Astrocyte (in vitro differentiated cells and primary cell): ENCODE results near the gene SEMA3A. TPM values are rescaled to one million over a fixed set of nuclear protein-coding genes. Genes with fewer than 3 reads are reported as not detected.

Experiments used
- DNase-seq: peaks from one replicate; pipeline ENCODE4 v3.0.0-alpha.2; 2010; ENCODE audit warnings: low read depth
- FAIRE-seq: peaks from 2 replicates; lab custom pipeline; 2011; peaks lifted over from hg19 to GRCh38; lab: Jason Lieb, UNC
- H2AFZ ChIP-seq: 2 replicates; pipeline ENCODE4 v1.6.0; 2012; ENCODE audit warnings: low read depth, low read length, inconsistent platforms
- H3K27ac ChIP-seq: 2 replicates; pipeline ENCODE4 v1.5.1; 2011; ENCODE audit warnings: low read depth, low read length, inconsistent platforms
- H3K27me3 ChIP-seq: 2 replicates; pipeline ENCODE4 v1.6.0; 2011; ENCODE audit warnings: low read length, inconsistent platforms; ENCODE audit not compliant: insufficient read depth
- H3K36me3 ChIP-seq: 2 replicates; pipeline ENCODE4 v1.5.1; 2011; ENCODE audit warnings: low read length, inconsistent platforms; ENCODE audit not compliant: insufficient read depth
- H3K4me1 ChIP-seq: 2 replicates; pipeline ENCODE4 v1.5.1; 2011; ENCODE audit warnings: low read length, inconsistent platforms; ENCODE audit not compliant: insufficient read depth
- H3K4me2 ChIP-seq: 2 replicates; pipeline ENCODE4 v1.6.0; 2012; ENCODE audit warnings: low read length, inconsistent platforms
- H3K4me3 ChIP-seq: 2 replicates; pipeline ENCODE4 v1.5.1; 2011; ENCODE audit warnings: low read depth, mild to moderate bottlenecking, low read length, inconsistent platforms; ENCODE audit not compliant: insufficient read depth
- H3K79me2 ChIP-seq: 2 replicates; pipeline ENCODE4 v1.6.0; 2012; ENCODE audit warnings: mild to moderate bottlenecking, low read length, inconsistent platforms; ENCODE audit not compliant: insufficient read depth
- H3K9ac ChIP-seq: 2 replicates; pipeline ENCODE4 v1.6.0; 2012; ENCODE audit warnings: mild to moderate bottlenecking, low read length, inconsistent platforms
- H3K9me3 ChIP-seq: 2 replicates; pipeline ENCODE4 v1.5.1; 2012; ENCODE audit warnings: low read depth, mild to moderate bottlenecking, low read length, inconsistent platforms; ENCODE audit not compliant: insufficient read depth
- H4K20me1 ChIP-seq: 2 replicates; pipeline ENCODE4 v1.6.0; 2012; ENCODE audit warnings: low read length, inconsistent platforms; ENCODE audit not compliant: insufficient read depth
- H3K27ac Mint-ChIP-seq: one replicate; pipeline ENCODE4 v1.8.0; 2021; ENCODE audit warnings: mild to moderate bottlenecking, mixed read lengths; ENCODE audit not compliant: unreplicated experiment
- H3K27me3 Mint-ChIP-seq: one replicate; pipeline ENCODE4 v1.8.0; 2021; ENCODE audit warnings: low read depth, mixed read lengths; ENCODE audit not compliant: unreplicated experiment
- H3K36me3 Mint-ChIP-seq: one replicate; pipeline ENCODE4 v1.8.0; 2021; ENCODE audit warnings: low read depth, mixed read lengths; ENCODE audit not compliant: unreplicated experiment
- H3K4me1 Mint-ChIP-seq: one replicate; pipeline ENCODE4 v1.8.0; 2021; ENCODE audit warnings: low read depth, mixed read lengths; ENCODE audit not compliant: unreplicated experiment
- H3K4me3 Mint-ChIP-seq: one replicate; pipeline ENCODE4 v1.8.0; 2021; ENCODE audit warnings: mild to moderate bottlenecking, moderate library complexity, mixed read lengths; ENCODE audit not compliant: unreplicated experiment
- H3K9me3 Mint-ChIP-seq: one replicate; pipeline ENCODE4 v1.8.0; 2021; ENCODE audit warnings: mild to moderate bottlenecking, mixed read lengths; ENCODE audit not compliant: unreplicated experiment
- EZH2 ChIP-seq: IDR thresholded peaks from 2 replicates; pipeline ENCODE4 v1.6.1; 2012; ENCODE audit warnings: mild to moderate bottlenecking, low read length, inconsistent platforms; ENCODE audit not compliant: insufficient read depth
- total RNA-seq: library from RNA; stranded (reverse); gene quantifications from 2 replicates; pipeline ENCODE4 v1.2.1, GENCODE V29; 2021
- TF ChIP-seq, protein P1 (sequence below): IDR thresholded peaks from 2 replicates; pipeline ENCODE4 v1.5.1; 2011; ENCODE audit warnings: low read depth, mild to moderate bottlenecking, inconsistent platforms, low read length, moderate library complexity; ENCODE audit not compliant: insufficient read depth

The SEMA3A gene
- total RNA-seq, 1 donor from 2014 or later: 31.3 TPM

DNA sequence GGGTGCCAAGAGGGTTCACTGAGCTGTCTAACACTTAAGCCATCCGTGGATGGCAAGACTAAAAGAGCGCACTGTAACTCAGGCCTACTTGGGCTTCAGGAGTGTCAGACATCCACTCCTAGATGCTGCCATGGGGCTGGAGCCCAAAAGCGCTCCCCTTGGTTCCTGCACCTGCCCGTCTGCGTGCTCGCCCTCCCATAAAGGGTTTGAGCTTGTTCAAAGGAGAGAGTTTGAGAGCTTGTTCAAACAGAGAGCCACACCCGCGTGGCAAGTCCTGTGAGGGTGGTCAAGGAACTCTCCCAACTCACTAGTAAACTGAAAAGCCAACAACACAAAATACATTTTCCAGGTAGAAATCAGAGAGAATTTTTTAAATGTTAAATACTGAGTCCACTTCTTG is 256.7 kb downstream of the SEMA3A start:
- no peak for FAIRE-seq
- Histone ChIP-seq H3K9me3 (no peaks in the 10 kb centered on the region), H3K27ac (no peak overlapping the region), H3K27me3 (no peaks in the 10 kb centered on the region), H3K4me3 (no peak overlapping the region), H3K4me2 (no peak overlapping the region), H3K9ac (no peak overlapping the region), H2AFZ (no peak overlapping the region), H3K4me1 (no peaks in the 10 kb centered on the region), H4K20me1 (no peaks in the 10 kb centered on the region), H3K36me3 (no peaks in the 10 kb centered on the region), H3K79me2 (no peaks in the 10 kb centered on the region)
- no peak overlapping the region for H3K4me3 Mint-ChIP-seq
- no peaks in the 10 kb centered on the region for H3K9me3 Mint-ChIP-seq
- no peaks in the 10 kb centered on the region for H3K4me1 Mint-ChIP-seq
- no peaks in the 10 kb centered on the region for H3K27me3 Mint-ChIP-seq
- H3K27ac Mint-ChIP-seq: no peak overlapping the region
- DNase-seq: no peak
- TF ChIP-seq EZH2: no peak
- TF ChIP-seq, protein P1, sequence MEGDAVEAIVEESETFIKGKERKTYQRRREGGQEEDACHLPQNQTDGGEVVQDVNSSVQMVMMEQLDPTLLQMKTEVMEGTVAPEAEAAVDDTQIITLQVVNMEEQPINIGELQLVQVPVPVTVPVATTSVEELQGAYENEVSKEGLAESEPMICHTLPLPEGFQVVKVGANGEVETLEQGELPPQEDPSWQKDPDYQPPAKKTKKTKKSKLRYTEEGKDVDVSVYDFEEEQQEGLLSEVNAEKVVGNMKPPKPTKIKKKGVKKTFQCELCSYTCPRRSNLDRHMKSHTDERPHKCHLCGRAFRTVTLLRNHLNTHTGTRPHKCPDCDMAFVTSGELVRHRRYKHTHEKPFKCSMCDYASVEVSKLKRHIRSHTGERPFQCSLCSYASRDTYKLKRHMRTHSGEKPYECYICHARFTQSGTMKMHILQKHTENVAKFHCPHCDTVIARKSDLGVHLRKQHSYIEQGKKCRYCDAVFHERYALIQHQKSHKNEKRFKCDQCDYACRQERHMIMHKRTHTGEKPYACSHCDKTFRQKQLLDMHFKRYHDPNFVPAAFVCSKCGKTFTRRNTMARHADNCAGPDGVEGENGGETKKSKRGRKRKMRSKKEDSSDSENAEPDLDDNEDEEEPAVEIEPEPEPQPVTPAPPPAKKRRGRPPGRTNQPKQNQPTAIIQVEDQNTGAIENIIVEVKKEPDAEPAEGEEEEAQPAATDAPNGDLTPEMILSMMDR: no peak
- no peaks in the 10 kb centered on the region for H3K36me3 Mint-ChIP-seq

- Histone ChIP-seq H3K9me3 (no peaks in the 10 kb centered on the region), H3K79me2 (no peaks in the 10 kb centered on the region), H4K20me1 (no peaks in the 10 kb centered on the region), H3K9ac (no peak overlapping the region), H3K27me3 (no peaks in the 10 kb centered on the region), H3K4me2 (no peak overlapping the region), H3K36me3 (no peaks in the 10 kb centered on the region), H2AFZ (no peak overlapping the region), H3K4me3 (no peak overlapping the region), H3K27ac (no peak overlapping the region), H3K4me1 (no peaks in the 10 kb centered on the region)
- Mint-ChIP-seq H3K9me3 (no peaks in the 10 kb centered on the region), H3K27ac (no peak overlapping the region), H3K4me1 (no peaks in the 10 kb centered on the region), H3K27me3 (no peaks in the 10 kb centered on the region), H3K4me3 (no peak overlapping the region), H3K36me3 (no peaks in the 10 kb centered on the region)
- FAIRE-seq (peak; percentile 70), DNase-seq (peak; percentile 48)
- TF ChIP-seq, protein P1: peak; percentile 99
- no peak for TF ChIP-seq EZH2
Measured at GRCh38 chr7:83936056-83936708, 258.4 kb downstream of the SEMA3A start.

DNA sequence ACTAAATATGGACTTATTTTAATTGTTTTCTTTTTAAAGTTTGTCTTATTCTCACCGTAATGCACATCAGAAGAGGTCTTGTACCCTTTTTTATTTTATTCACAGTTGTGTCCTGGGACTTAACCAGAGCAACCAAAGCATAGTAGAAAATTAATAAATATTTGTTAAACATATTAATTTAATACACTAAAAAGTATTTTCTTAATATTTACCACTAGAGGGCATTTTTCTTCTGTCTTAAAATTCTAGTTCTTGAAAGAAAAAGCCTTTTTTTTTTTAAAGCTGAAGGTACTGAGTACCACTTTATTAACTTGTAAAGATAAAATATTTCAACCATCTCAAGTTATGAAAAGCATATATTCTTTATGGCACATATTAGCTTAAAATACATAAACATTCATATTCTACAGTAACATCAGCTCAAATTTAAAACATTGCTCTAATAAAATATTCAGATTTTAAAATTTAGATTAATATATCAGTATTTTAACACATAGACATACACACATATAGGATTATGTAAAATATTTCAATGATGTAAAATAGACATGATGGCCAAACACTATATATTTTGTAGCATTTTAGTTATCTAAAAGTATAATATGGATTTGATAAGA is 260.4 kb downstream of the SEMA3A start:
- no peaks in the 10 kb centered on the region for H3K36me3 Mint-ChIP-seq
- Histone ChIP-seq H3K36me3 (no peaks in the 10 kb centered on the region), H2AFZ (no peak overlapping the region), H3K4me1 (no peaks in the 10 kb centered on the region), H4K20me1 (no peaks in the 10 kb centered on the region), H3K4me3 (no peak overlapping the region), H3K9me3 (no peaks in the 10 kb centered on the region), H3K79me2 (no peaks in the 10 kb centered on the region), H3K9ac (no peak overlapping the region), H3K4me2 (no peak overlapping the region), H3K27ac (no peak overlapping the region), H3K27me3 (no peaks in the 10 kb centered on the region)
- no peaks in the 10 kb centered on the region for H3K4me1 Mint-ChIP-seq
- no peak for DNase-seq
- TF ChIP-seq, protein P1: peak; percentile 5
- TF ChIP-seq EZH2: no peak
- no peak overlapping the region for H3K27ac Mint-ChIP-seq
- FAIRE-seq: no peak
- no peaks in the 10 kb centered on the region for H3K27me3 Mint-ChIP-seq
- H3K4me3 Mint-ChIP-seq: no peak overlapping the region
- H3K9me3 Mint-ChIP-seq: no peaks in the 10 kb centered on the region
